ENCODE results near the gene FAM133A.

- TF ChIP-seq GATA3 (IDR thresholded peaks at IDR 0.05; ENCODE audit: low read depth, low read length) = no peak
- TF ChIP-seq GATA2 (IDR thresholded peaks at IDR 0.05; ENCODE audit: low read depth, low read length) = no peak
Measured at GRCh38 chrX:93637591-93637990, 36.4 kb upstream of the FAM133A start.
